Measurements from ENCODE around the gene AIFM3. TPM values are rescaled to one million over a fixed set of nuclear protein-coding genes. Genes with fewer than 3 reads are reported as not detected.

The AIFM3 gene
- total and polyA plus RNA-seq, 2 donors (not counting 1 experiment from before 2014, with no cell fraction given): 3.0 to 6.0 TPM

- Mint-ChIP-seq H3K4me1 (peaks cover 20% of the 10 kb centered on the region), H3K9me3 (ENCODE audit: insufficient read depth) (no peaks in the 10 kb centered on the region), H3K4me3 (no peak overlapping the region), H3K27ac (no peak overlapping the region), H3K27me3 (no peaks in the 10 kb centered on the region)
- POLR2A ChIA-PET: no interaction called here
- Histone ChIP-seq H2AFZ (ENCODE audit: insufficient read depth, low read depth, low read length, poor library complexity, severe bottlenecking) (no peak overlapping the region), H3K9me3 (ENCODE audit: control extremely low read depth in 1 of 3, control insufficient read depth in 2 of 3, insufficient read depth in 1 of 3, low read length in 2 of 3) (peaks cover 0 to 5% (median 0%) of the 10 kb centered on the region in 3 donors), H3K27me3 (replicated peaks in 1 of 4; ENCODE audit: control extremely low read depth in 1 of 4, control insufficient read depth in 3 of 4, insufficient read depth in 4 of 4, low read length in 3 of 4) (no peaks in the 10 kb centered on the region), H3K79me2 (ENCODE audit: control insufficient read depth, insufficient read depth, low read length) (peaks cover 18% of the 10 kb centered on the region), H3K4me3 (ENCODE audit: control extremely low read depth in 1 of 5, extremely low read depth in 1 of 5, insufficient read depth in 1 of 5, low read depth in 2 of 5, low read length in 4 of 5) (no peak overlapping the region), H3K36me3 (replicated peaks in 1 of 2; ENCODE audit: control extremely low read depth in 1 of 2, control insufficient read depth in 1 of 2, extremely low read depth in 1 of 2, insufficient read depth in 2 of 2, low read length in 1 of 2) (peaks cover 0 to 34% of the 10 kb centered on the region in 2 experiments), H3K27ac (ENCODE audit: low read length in 2 of 2) (no peak overlapping the region), H3K9ac (ENCODE audit: low read length) (no peak overlapping the region), H3K4me1 (ENCODE audit: control insufficient read depth in 2 of 2, insufficient read depth in 2 of 2, low read length in 2 of 2) (peaks cover 15 to 21% of the 10 kb centered on the region in 2 donors), H4K20me1 (ENCODE audit: control insufficient read depth, insufficient read depth, low read length, poor library complexity, severe bottlenecking) (peaks cover 24% of the 10 kb centered on the region), H3K4me2 (replicated peaks; ENCODE audit: low read depth, low read length, poor library complexity, severe bottlenecking) (no peak overlapping the region)
- CTCF ChIA-PET: no interaction called here
- ATAC-seq (ENCODE audit: low read depth) (no peak), DNase-seq (no peak)
- 96% methylated on average over 27 of the region's 27 CpGs for WGBS (ENCODE audit: insufficient coverage)
- no peak for TF ChIP-seq EZH2 (IDR thresholded peaks at IDR 0.05; ENCODE audit: borderline replicate concordance, insufficient read depth, low read depth, low read length, poor library complexity, severe bottlenecking)
- TF ChIP-seq, protein P1, sequence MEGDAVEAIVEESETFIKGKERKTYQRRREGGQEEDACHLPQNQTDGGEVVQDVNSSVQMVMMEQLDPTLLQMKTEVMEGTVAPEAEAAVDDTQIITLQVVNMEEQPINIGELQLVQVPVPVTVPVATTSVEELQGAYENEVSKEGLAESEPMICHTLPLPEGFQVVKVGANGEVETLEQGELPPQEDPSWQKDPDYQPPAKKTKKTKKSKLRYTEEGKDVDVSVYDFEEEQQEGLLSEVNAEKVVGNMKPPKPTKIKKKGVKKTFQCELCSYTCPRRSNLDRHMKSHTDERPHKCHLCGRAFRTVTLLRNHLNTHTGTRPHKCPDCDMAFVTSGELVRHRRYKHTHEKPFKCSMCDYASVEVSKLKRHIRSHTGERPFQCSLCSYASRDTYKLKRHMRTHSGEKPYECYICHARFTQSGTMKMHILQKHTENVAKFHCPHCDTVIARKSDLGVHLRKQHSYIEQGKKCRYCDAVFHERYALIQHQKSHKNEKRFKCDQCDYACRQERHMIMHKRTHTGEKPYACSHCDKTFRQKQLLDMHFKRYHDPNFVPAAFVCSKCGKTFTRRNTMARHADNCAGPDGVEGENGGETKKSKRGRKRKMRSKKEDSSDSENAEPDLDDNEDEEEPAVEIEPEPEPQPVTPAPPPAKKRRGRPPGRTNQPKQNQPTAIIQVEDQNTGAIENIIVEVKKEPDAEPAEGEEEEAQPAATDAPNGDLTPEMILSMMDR (IDR thresholded peaks at IDR 0.05): no peak
- intact Hi-C loops (cut with micrococcal nuclease): no loop called here
These were observed 29.8 kb downstream of the AIFM3 start for GRCh38 chr22:20996598-20997535.
